Common myeloid progenitor, CD34-positive (primary cell): Measurements from ENCODE around the gene PLSCR2.
"Not testable (repeated sequence)": the region's sequence is repeated elsewhere in the genome, so short reads cannot be mapped to it uniquely, and the experiment has no call there.

Experiments
- CTCF ChIA-PET: fragments of 350-600 bp; sonication (Branson Sonifier 250); formaldehyde crosslinking; loops from one replicate; lab custom pipeline; 2021; ENCODE audit warnings: antibody characterized with exemption; lab: Charles Lee
- POLR2A ChIA-PET: fragments of 350-600 bp; sonication (Branson Sonifier 250); formaldehyde crosslinking; loops from one replicate; lab custom pipeline; 2021; ENCODE audit warnings: antibody characterized with exemption; lab: Charles Lee
- DNase-seq, 3 donors: peaks; one replicate each; pipeline versions ENCODE4 v3.0.0 to v3.0.0-alpha.2; 2013
- H3K27ac ChIP-seq, 2 experiments: 1 replicate in 1 of 2; 2 replicates in 1 of 2; pipeline ENCODE4 v1.7.0; 2013; ENCODE audit warnings: inconsistent platforms in 2 of 2, low read length in 2 of 2, mild to moderate bottlenecking in 2 of 2, low read depth in 1 of 2, moderate library complexity in 1 of 2; ENCODE audit not compliant: severe bottlenecking in 2 of 2, insufficient read depth in 1 of 2, poor library complexity in 1 of 2
- H3K27me3 ChIP-seq, 5 experiments: replicated peaks in 2 of 5; 1 replicate in 3 of 5; 2 replicates in 2 of 5; pipeline versions ENCODE4 v1.6.1 to v1.7.0; 2013; ENCODE audit warnings: low read length in 4 of 5, mild to moderate bottlenecking in 2 of 5, moderate library complexity in 2 of 5, inconsistent platforms in 1 of 5; ENCODE audit not compliant: insufficient read depth in 5 of 5, control insufficient read depth in 4 of 5
- H3K36me3 ChIP-seq, 4 experiments: 1 replicate in 2 of 4; 2 replicates in 2 of 4; pipeline versions ENCODE4 v1.6.1 to v1.7.0; 2013; ENCODE audit warnings: low read length in 3 of 4, control low read depth in 1 of 4, mild to moderate bottlenecking in 1 of 4; ENCODE audit not compliant: control insufficient read depth in 4 of 4, insufficient read depth in 4 of 4
- H3K4me1 ChIP-seq, 4 experiments: 1 replicate in 3 of 4; 2 replicates in 1 of 4; pipeline versions ENCODE4 v1.6.1 to v1.7.1; 2013; ENCODE audit warnings: low read length in 3 of 4, mild to moderate bottlenecking in 3 of 4, control low read depth in 1 of 4, inconsistent platforms in 1 of 4, moderate library complexity in 1 of 4; ENCODE audit not compliant: control insufficient read depth in 4 of 4, insufficient read depth in 4 of 4; ENCODE audit errors: control extremely low read depth in 1 of 4
- H3K4me3 ChIP-seq, 7 experiments: 1 replicate in 4 of 7; 2 replicates in 3 of 7; pipeline versions ENCODE4 v1.5.1 to v1.7.0; 2013; ENCODE audit warnings: mild to moderate bottlenecking in 7 of 7, low read length in 6 of 7, moderate library complexity in 6 of 7, inconsistent platforms in 2 of 7, low read depth in 2 of 7, control low read depth in 1 of 7; ENCODE audit not compliant: insufficient read depth in 4 of 7, control insufficient read depth in 1 of 7; ENCODE audit errors: extremely low read depth in 1 of 7
- H3K9me3 ChIP-seq, 5 experiments: 1 replicate in 4 of 5; 2 replicates in 1 of 5; pipeline versions ENCODE4 v1.6.1 to v1.7.1; 2013; ENCODE audit warnings: low read length in 4 of 5, mild to moderate bottlenecking in 2 of 5, inconsistent platforms in 1 of 5, low read depth in 1 of 5, moderate library complexity in 1 of 5; ENCODE audit not compliant: control insufficient read depth in 4 of 5, insufficient read depth in 2 of 5; ENCODE audit errors: control extremely low read depth in 1 of 5
- WGBS: methylation state at CpG from one replicate; pipeline ENCODE4 v1.1.5; 2013; ENCODE audit not compliant: insufficient coverage; 5-methylcytosine and 5-hydroxymethylcytosine counted together

Gene PLSCR2

GRCh38 chr3:146425341-146425740 lies 44.0 kb downstream of the PLSCR2 start:
- H3K9me3 ChIP-seq: peaks cover 0 to 3% (median 0%) of the 10 kb centered on the region in 5 experiments
- CTCF ChIA-PET: no interaction called here
- no peak overlapping the region for H3K4me3 ChIP-seq
- H3K27me3 ChIP-seq: no peaks in the 10 kb centered on the region
- no peak overlapping the region for H3K27ac ChIP-seq
- POLR2A ChIA-PET: no interaction called here
- peak; percentile 21 to 66 (median 56) for DNase-seq
- peaks cover 0 to 5% (median 0%) of the 10 kb centered on the region in 4 experiments for H3K4me1 ChIP-seq
- 75% methylated on average over 1 of the region's 1 CpG for WGBS
- H3K36me3 ChIP-seq: no peaks in the 10 kb centered on the region

GRCh38 chr3:146421819-146422759 lies 47.3 kb downstream of the PLSCR2 start:
- peaks cover 0 to 5% (median 0%) of the 10 kb centered on the region in 4 experiments for H3K4me1 ChIP-seq
- 97% methylated on average over 4 of the region's 5 CpGs for WGBS
- H3K36me3 ChIP-seq: no peaks in the 10 kb centered on the region
- DNase-seq: no peak
- POLR2A ChIA-PET: no interaction called here
- peaks cover 0 to 1% (median 0%) of the 10 kb centered on the region in 5 experiments for H3K9me3 ChIP-seq
- H3K27ac ChIP-seq: no peak overlapping the region
- CTCF ChIA-PET: no interaction called here
- H3K4me3 ChIP-seq: no peak overlapping the region
- H3K27me3 ChIP-seq: no peaks in the 10 kb centered on the region

- ChIA-PET CTCF (no interaction called here), POLR2A (no interaction called here)
- no CpG with 5 or more reads among the region's 2 CpGs for WGBS
Observed at GRCh38 chr3:146416366-146416765, 53.0 kb downstream of the PLSCR2 start.

DNA sequence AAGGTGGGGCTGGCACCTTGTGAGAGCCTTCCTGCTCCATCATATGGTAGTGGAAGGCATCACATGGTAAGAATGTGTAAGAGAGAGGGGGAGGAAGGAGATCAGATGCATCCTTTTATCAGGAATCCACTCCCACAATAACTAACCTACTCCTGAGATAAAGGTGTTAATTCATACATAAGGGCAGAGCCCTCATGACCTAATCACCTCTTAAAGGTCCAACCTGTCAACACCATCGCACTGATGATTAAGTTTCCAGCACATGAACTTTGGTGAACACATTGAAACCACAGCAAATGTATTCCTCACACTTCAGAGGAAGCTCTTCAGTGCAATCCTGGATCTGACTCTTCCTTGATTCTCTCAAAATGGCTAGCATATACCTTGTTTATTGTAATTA lies 55.4 kb downstream of the PLSCR2 start:
- Histone ChIP-seq H3K27ac (no peak overlapping the region), H3K9me3 (peaks cover 0 to 18% (median 5%) of the 10 kb centered on the region in 5 experiments), H3K27me3 (no peaks in the 10 kb centered on the region), H3K4me3 (no peak overlapping the region), H3K4me1 (no peaks in the 10 kb centered on the region), H3K36me3 (no peaks in the 10 kb centered on the region)
- no peak for DNase-seq
- POLR2A ChIA-PET: no interaction called here
- 100% methylated on average over 1 of the region's 1 CpG for WGBS
- CTCF ChIA-PET: interaction anchor here (0.9 kb wide), 1 partner anchor 33 kb away, joined by 3 read pairs; no protein-coding TSS in a partner anchor

More at GRCh38 chr3:146416366-146416765, 53.0 kb downstream of the PLSCR2 start:
- H3K27ac ChIP-seq: no peak overlapping the region
- no peak for DNase-seq
- H3K36me3 ChIP-seq: no peaks in the 10 kb centered on the region
- no peak overlapping the region for H3K4me3 ChIP-seq
- H3K4me1 ChIP-seq: no peaks in the 10 kb centered on the region
- H3K9me3 ChIP-seq: peaks cover 0 to 16% (median 5%) of the 10 kb centered on the region in 5 experiments
- H3K27me3 ChIP-seq: no peaks in the 10 kb centered on the region

- CTCF ChIA-PET, H3K36me3 ChIP-seq, DNase-seq, POLR2A ChIA-PET, H3K27ac ChIP-seq, H3K4me1 ChIP-seq, H3K27me3 ChIP-seq, H3K4me3 ChIP-seq: not testable (repeated sequence)
- peaks cover 0 to 18% (median 5%) of the 10 kb centered on the region in 5 experiments for H3K9me3 ChIP-seq
- 98% methylated on average over 5 of the region's 5 CpGs for WGBS
Observed at GRCh38 chr3:146412711-146413110, 56.6 kb downstream of the PLSCR2 start.

DNA sequence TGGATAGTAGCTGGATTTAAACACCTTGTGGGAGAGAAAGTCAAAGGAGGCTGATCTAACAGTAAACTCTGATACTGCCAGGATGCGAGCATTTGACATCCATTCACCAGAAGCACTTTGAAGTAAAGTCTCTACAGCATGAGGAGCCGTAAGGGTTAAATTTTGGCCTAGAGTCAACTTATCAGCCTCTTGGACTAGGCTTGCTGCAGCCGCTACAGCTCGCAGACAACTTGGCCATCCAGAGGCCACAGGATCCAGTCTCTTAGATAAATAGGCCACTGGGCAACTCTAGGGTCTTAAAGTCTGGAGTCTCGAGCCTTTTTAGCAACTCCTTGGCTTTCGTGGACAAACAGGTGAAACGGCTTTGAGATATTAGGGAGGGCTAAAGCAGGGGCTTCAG lies 61.4 kb downstream of the PLSCR2 start:
- peaks cover 1 to 15% (median 5%) of the 10 kb centered on the region in 5 experiments for H3K9me3 ChIP-seq
- H3K27ac ChIP-seq: no peak overlapping the region
- DNase-seq: no peak
- no peaks in the 10 kb centered on the region for H3K36me3 ChIP-seq
- CTCF ChIA-PET: no interaction called here
- WGBS: 97% methylated on average over 6 of the region's 7 CpGs
- no peak overlapping the region for H3K4me3 ChIP-seq
- no peaks in the 10 kb centered on the region for H3K27me3 ChIP-seq
- POLR2A ChIA-PET: no interaction called here
- no peaks in the 10 kb centered on the region for H3K4me1 ChIP-seq

GRCh38 chr3:146404436-146404835 lies 64.9 kb downstream of the PLSCR2 start:
- Histone ChIP-seq H3K4me1 (no peaks in the 10 kb centered on the region), H3K27ac (no peak overlapping the region), H3K9me3 (peaks cover 0 to 1% (median 0%) of the 10 kb centered on the region in 5 experiments), H3K36me3 (no peaks in the 10 kb centered on the region), H3K27me3 (no peaks in the 10 kb centered on the region), H3K4me3 (no peak overlapping the region)
- CTCF ChIA-PET: no interaction called here
- DNase-seq: no peak
- POLR2A ChIA-PET: no interaction called here
